Measurements from ENCODE around the gene HEXA. TPM values are rescaled to one million over a fixed set of nuclear protein-coding genes. Genes with fewer than 3 reads are reported as not detected.

Gene HEXA
- total and polyA plus RNA-seq, 9 of the 15 experiments (the other 6 are each of a cell fraction or from before 2014, with no cell fraction given): 22.2 to 136 (median 68.9) TPM

DNA sequence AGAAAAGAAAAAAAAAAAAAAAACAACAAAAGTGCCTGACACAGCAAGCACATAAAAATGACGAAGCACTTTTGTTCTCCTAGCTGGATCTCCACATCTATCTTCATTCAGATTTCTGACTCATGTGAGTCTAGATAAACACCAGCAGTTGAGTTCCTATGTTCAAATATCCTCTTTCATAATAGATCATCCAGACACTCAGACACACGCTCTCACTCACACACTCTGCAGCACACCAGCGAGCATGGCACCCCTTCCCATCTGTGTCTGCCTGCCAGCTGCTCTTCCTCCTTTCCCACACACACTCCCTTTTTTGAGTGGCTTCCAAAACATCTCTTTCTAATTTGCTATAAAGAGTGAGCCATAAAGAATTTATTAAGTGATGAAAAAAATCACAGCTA is 36.0 kb downstream of the HEXA start:
- intact Hi-C loops (cut with micrococcal nuclease): no loop called here
- peak overlapping the region; percentile 14; the same call in 1 of the 3 replicates for H3K27ac ChIP-seq (ENCODE audit: extremely low read depth, low read depth, low read length)
- WGBS (ENCODE audit: insufficient coverage, low coverage, missing lambda C conversion rate): 0% methylated on average over 3 of the region's 3 CpGs
- no peaks in the 10 kb centered on the region for H3K9me1 ChIP-seq (ENCODE audit: control insufficient read depth, insufficient read depth, low read length)
- ATAC-seq: peak; percentile 68; the same call in 2 of the 3 replicates
- H3K9me3 ChIP-seq (replicated peaks; ENCODE audit: control insufficient read depth, insufficient read depth, low read depth, low read length): no peaks in the 10 kb centered on the region
- FAIRE-seq: no peak
- POLR2A ChIA-PET: interaction anchor here (0.8 to 1.5 kb wide), 5 partner anchors 9 to 289 kb away, joined by 3 to 4 read pairs (median 3); partner anchors contain the start of gene HEXA
- H3K4me2 ChIP-seq (ENCODE audit: insufficient read depth, low read length): no peak overlapping the region; the same call in 1 of the 2 replicates
- BruUV-seq (replicated peaks): no TSS peak
- H3K27me3 ChIP-seq (ENCODE audit: control insufficient read depth in 2 of 2, insufficient read depth in 2 of 2, low read length in 2 of 2): no peaks in the 10 kb centered on the region
- peak in 2 of 4 experiments; percentile 22 to 34 for DNase-seq (ENCODE audit: extremely low read depth in 1 of 4, low spot score in 3 of 4)
- H2AFZ ChIP-seq (ENCODE audit: low read depth, low read length): no peak overlapping the region
- H3K4me1 ChIP-seq (replicated peaks in 1 of 2; ENCODE audit: control insufficient read depth in 2 of 2, insufficient read depth in 2 of 2, low read length in 2 of 2): peaks cover 3 to 5% of the 10 kb centered on the region in 2 experiments; a peak in 3 of 5 replicates
- CTCF ChIA-PET (ENCODE audit: low intra/inter-chr PET ratio): interaction anchor here (0.6 kb wide), 2 partner anchors 31 to 298 kb away, joined by 3 read pairs; no protein-coding TSS in a partner anchor
- in situ Hi-C loops (cut with MboI): loop anchor here (10.0 kb wide), 1 partner anchor 245 kb away; no protein-coding TSS in a partner anchor
- H3K9ac ChIP-seq (ENCODE audit: insufficient read depth in 1 of 2, low read depth in 2 of 2, low read length in 2 of 2): no peak overlapping the region
- H3K79me2 ChIP-seq (ENCODE audit: control insufficient read depth, insufficient read depth, low read length): no peaks in the 10 kb centered on the region
- H3K36me3 ChIP-seq (ENCODE audit: control insufficient read depth, insufficient read depth, low read length): peaks cover 11% of the 10 kb centered on the region; the same call in 2 of the 3 replicates
- peaks cover 3% of the 10 kb centered on the region; the same call in 1 of the 2 replicates for H4K20me1 ChIP-seq (replicated peaks; ENCODE audit: control insufficient read depth, insufficient read depth, low read length)
- no peak overlapping the region for H3K4me3 ChIP-seq
- TF ChIP-seq DPF2 (IDR thresholded peaks at IDR 0.05) (peak; percentile 84), SAP30 (IDR thresholded peaks at IDR 0.05; ENCODE audit: borderline replicate concordance, insufficient read depth, low read depth, low read length, poor library complexity, severe bottlenecking) (no peak), TRIM24 (IDR thresholded peaks at IDR 0.05) (peak in 1 of 2 experiments; percentile 25; a peak in 1 of 4 replicates), CBFA2T3 (IDR thresholded peaks at IDR 0.05) (peak; percentile 62), HDAC2 (IDR thresholded peaks at IDR 0.05) (0 out of 2 replicates have a peak, but pooled peaks have one; percentile 24), ZBTB17 (CRISPR knock-in tag; IDR thresholded peaks at IDR 0.05) (no peak), CHD1 (IDR thresholded peaks at IDR 0.05; ENCODE audit: low read length) (no peak), CBX8 (IDR thresholded peaks at IDR 0.05; ENCODE audit: borderline replicate concordance, extremely low read depth, low read depth, low read length, poor library complexity, severe bottlenecking) (no peak), PHF8 (IDR thresholded peaks at IDR 0.05; ENCODE audit: borderline replicate concordance, low read length) (no peak), MAFG (tag; conservative IDR thresholded peaks at IDR 0.05) (peak; percentile 97), MCM3 (IDR thresholded peaks at IDR 0.05) (no peak), ZNF384 (IDR thresholded peaks at IDR 0.05; ENCODE audit: low read depth, low read length) (peak; percentile 75)
- TF ChIP-seq, protein P1, sequence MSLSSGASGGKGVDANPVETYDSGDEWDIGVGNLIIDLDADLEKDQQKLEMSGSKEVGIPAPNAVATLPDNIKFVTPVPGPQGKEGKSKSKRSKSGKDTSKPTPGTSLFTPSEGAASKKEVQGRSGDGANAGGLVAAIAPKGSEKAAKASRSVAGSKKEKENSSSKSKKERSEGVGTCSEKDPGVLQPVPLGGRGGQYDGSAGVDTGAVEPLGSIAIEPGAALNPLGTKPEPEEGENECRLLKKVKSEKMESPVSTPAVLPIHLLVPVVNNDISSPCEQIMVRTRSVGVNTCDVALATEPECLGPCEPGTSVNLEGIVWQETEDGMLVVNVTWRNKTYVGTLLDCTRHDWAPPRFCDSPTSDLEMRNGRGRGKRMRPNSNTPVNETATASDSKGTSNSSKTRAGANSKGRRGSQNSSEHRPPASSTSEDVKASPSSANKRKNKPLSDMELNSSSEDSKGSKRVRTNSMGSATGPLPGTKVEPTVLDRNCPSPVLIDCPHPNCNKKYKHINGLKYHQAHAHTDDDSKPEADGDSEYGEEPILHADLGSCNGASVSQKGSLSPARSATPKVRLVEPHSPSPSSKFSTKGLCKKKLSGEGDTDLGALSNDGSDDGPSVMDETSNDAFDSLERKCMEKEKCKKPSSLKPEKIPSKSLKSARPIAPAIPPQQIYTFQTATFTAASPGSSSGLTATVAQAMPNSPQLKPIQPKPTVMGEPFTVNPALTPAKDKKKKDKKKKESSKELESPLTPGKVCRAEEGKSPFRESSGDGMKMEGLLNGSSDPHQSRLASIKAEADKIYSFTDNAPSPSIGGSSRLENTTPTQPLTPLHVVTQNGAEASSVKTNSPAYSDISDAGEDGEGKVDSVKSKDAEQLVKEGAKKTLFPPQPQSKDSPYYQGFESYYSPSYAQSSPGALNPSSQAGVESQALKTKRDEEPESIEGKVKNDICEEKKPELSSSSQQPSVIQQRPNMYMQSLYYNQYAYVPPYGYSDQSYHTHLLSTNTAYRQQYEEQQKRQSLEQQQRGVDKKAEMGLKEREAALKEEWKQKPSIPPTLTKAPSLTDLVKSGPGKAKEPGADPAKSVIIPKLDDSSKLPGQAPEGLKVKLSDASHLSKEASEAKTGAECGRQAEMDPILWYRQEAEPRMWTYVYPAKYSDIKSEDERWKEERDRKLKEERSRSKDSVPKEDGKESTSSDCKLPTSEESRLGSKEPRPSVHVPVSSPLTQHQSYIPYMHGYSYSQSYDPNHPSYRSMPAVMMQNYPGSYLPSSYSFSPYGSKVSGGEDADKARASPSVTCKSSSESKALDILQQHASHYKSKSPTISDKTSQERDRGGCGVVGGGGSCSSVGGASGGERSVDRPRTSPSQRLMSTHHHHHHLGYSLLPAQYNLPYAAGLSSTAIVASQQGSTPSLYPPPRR (CRISPR knock-in tag; IDR thresholded peaks at IDR 0.05; ENCODE audit: borderline replicate concordance): no peak
- TF ChIP-seq, protein P2, sequence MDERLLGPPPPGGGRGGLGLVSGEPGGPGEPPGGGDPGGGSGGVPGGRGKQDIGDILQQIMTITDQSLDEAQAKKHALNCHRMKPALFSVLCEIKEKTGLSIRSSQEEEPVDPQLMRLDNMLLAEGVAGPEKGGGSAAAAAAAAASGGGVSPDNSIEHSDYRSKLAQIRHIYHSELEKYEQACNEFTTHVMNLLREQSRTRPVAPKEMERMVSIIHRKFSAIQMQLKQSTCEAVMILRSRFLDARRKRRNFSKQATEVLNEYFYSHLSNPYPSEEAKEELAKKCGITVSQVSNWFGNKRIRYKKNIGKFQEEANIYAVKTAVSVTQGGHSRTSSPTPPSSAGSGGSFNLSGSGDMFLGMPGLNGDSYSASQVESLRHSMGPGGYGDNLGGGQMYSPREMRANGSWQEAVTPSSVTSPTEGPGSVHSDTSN (CRISPR knock-in tag; IDR thresholded peaks at IDR 0.05; ENCODE audit: low read depth): no peak
- TF ChIP-seq, protein P2 (tag; conservative IDR thresholded peaks at IDR 0.05; ENCODE audit: low read depth): peak; percentile 83
